ENCODE measurements around the gene PRSS36. TPM values are rescaled to one million over a fixed set of nuclear protein-coding genes. Genes with fewer than 3 reads are reported as not detected.
A peak's percentile ranks its signal among the peaks of the same experiment; 100 is the strongest.

The PRSS36 gene
- total and polyA plus RNA-seq, 4 donors: 0.09 to 2.1 (median 0.62) TPM

- TF ChIP-seq REST (IDR thresholded peaks at IDR 0.05): no peak
- TF ChIP-seq ZBTB33 (IDR thresholded peaks at IDR 0.05): no peak
- TF ChIP-seq HNF4G (IDR thresholded peaks at IDR 0.05): peak; percentile 90
- TF ChIP-seq HNF4A (conservative IDR thresholded peaks at IDR 0.05): peak; percentile 96 to 97
- no peak for TF ChIP-seq MAX (IDR thresholded peaks at IDR 0.05)
- TF ChIP-seq EGR1 (IDR thresholded peaks at IDR 0.05; ENCODE audit: low read depth in 2 of 2): no peak
Measured at GRCh38 chr16:31093132-31093703, 56.6 kb downstream of the PRSS36 start (continued).

GRCh38 chr16:31092330-31092729 lies 57.5 kb downstream of the PRSS36 start:
- peaks cover 8 to 21% (median 14%) of the 10 kb centered on the region in 4 donors for H3K36me3 ChIP-seq (ENCODE audit: control insufficient read depth in 4 of 4, insufficient read depth in 3 of 4, low read depth in 1 of 4, low read length in 3 of 4)
- WGBS: 95% methylated on average over 5 of the region's 5 CpGs
- H3K27ac ChIP-seq (ENCODE audit: low read depth in 1 of 2, low read length in 2 of 2): no peak overlapping the region
- no peak overlapping the region for H3K4me3 ChIP-seq (ENCODE audit: low read depth in 1 of 3, low read length in 3 of 3)
- TF ChIP-seq ATF3 (IDR thresholded peaks at IDR 0.05): no peak
- no peak for TF ChIP-seq GABPA (IDR thresholded peaks at IDR 0.05 in 1 of 2, conservative IDR thresholded peaks at IDR 0.05 in 1 of 2)
- no peak for TF ChIP-seq CTCF (IDR thresholded peaks at IDR 0.05; ENCODE audit: low read depth, low read length, missing input control)
- no peak for TF ChIP-seq REST (IDR thresholded peaks at IDR 0.05)
- TF ChIP-seq YY1 (IDR thresholded peaks at IDR 0.05): no peak
- TF ChIP-seq FOXA2 (IDR thresholded peaks at IDR 0.05): no peak
- TF ChIP-seq RAD21 (IDR thresholded peaks at IDR 0.05): no peak
- no peaks in the 10 kb centered on the region for H3K27me3 ChIP-seq (ENCODE audit: control insufficient read depth in 4 of 4, insufficient read depth in 4 of 4, low read length in 3 of 4)
- no peaks in the 10 kb centered on the region for H3K9me3 ChIP-seq (ENCODE audit: control insufficient read depth in 4 of 4, low read length in 3 of 4)
- H3K4me1 ChIP-seq (ENCODE audit: control insufficient read depth in 4 of 4, insufficient read depth in 4 of 4, low read length in 3 of 4): peaks cover 0 to 19% (median 11%) of the 10 kb centered on the region in 4 donors
- DNase-seq (ENCODE audit: low spot score): no peak
- no peak overlapping the region for H3K9ac ChIP-seq (ENCODE audit: low read depth in 1 of 2, low read length in 2 of 2)

Data from liver (tissue), 9 donors.